ENCODE data around the gene CACNA1C.

GRCh38 chr12:2408262-2408661, 355.5 kb downstream of the CACNA1C start:
- TF ChIP-seq, protein P1, sequence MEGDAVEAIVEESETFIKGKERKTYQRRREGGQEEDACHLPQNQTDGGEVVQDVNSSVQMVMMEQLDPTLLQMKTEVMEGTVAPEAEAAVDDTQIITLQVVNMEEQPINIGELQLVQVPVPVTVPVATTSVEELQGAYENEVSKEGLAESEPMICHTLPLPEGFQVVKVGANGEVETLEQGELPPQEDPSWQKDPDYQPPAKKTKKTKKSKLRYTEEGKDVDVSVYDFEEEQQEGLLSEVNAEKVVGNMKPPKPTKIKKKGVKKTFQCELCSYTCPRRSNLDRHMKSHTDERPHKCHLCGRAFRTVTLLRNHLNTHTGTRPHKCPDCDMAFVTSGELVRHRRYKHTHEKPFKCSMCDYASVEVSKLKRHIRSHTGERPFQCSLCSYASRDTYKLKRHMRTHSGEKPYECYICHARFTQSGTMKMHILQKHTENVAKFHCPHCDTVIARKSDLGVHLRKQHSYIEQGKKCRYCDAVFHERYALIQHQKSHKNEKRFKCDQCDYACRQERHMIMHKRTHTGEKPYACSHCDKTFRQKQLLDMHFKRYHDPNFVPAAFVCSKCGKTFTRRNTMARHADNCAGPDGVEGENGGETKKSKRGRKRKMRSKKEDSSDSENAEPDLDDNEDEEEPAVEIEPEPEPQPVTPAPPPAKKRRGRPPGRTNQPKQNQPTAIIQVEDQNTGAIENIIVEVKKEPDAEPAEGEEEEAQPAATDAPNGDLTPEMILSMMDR (conservative IDR thresholded peaks at IDR 0.05; ENCODE audit: low read length), result no peak
- no peak for TF ChIP-seq EZH2phosphoT487 (IDR thresholded peaks at IDR 0.05; ENCODE audit: borderline replicate concordance, low read depth, low read length)
